LNCAP (cell line): ENCODE measurements around the gene PCDHB13.

Experiments
- TF ChIP-seq, protein P1 (sequence below): fragments of 450-650 bp; IDR thresholded peaks from 2 replicates; pipeline ENCODE4 v1.5.1; 2017; ENCODE audit warnings: mild to moderate bottlenecking

Gene PCDHB13

DNA sequence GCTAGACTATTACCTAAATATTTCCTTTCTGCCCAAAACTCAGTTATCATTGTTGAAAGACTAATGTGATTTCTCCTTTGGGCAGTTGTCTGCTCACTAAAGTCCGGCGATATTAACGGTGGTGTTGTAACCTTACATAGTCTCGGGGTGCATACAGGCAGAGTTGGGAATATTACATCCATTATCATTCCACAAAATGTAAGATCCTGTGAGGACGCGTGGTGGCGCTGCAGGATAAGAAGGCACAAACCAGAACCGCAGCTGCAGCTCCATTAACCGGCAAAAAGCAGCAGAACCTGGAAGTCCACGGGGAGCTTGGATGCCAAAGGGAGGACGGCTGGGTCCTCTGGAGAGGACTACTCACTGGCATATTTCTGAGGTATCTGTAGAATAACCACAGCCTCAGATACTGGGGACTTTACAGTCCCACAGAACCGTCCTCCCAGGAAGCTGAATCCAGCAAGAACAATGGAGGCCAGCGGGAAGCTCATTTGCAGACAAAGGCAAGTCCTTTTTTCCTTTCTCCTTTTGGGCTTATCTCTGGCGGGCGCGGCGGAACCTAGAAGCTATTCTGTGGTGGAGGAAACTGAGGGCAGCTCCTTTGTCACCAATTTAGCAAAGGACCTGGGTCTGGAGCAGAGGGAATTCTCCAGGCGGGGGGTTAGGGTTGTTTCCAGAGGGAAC lies at the start of gene PCDHB13:
PCDHB13 (plus strand) TSS at position 264 of the 684 bp plus-strand sequence; CDS start at position 469, 205 bp downstream.
- TF ChIP-seq, protein P1, sequence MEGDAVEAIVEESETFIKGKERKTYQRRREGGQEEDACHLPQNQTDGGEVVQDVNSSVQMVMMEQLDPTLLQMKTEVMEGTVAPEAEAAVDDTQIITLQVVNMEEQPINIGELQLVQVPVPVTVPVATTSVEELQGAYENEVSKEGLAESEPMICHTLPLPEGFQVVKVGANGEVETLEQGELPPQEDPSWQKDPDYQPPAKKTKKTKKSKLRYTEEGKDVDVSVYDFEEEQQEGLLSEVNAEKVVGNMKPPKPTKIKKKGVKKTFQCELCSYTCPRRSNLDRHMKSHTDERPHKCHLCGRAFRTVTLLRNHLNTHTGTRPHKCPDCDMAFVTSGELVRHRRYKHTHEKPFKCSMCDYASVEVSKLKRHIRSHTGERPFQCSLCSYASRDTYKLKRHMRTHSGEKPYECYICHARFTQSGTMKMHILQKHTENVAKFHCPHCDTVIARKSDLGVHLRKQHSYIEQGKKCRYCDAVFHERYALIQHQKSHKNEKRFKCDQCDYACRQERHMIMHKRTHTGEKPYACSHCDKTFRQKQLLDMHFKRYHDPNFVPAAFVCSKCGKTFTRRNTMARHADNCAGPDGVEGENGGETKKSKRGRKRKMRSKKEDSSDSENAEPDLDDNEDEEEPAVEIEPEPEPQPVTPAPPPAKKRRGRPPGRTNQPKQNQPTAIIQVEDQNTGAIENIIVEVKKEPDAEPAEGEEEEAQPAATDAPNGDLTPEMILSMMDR, result peak; percentile 57

DNA sequence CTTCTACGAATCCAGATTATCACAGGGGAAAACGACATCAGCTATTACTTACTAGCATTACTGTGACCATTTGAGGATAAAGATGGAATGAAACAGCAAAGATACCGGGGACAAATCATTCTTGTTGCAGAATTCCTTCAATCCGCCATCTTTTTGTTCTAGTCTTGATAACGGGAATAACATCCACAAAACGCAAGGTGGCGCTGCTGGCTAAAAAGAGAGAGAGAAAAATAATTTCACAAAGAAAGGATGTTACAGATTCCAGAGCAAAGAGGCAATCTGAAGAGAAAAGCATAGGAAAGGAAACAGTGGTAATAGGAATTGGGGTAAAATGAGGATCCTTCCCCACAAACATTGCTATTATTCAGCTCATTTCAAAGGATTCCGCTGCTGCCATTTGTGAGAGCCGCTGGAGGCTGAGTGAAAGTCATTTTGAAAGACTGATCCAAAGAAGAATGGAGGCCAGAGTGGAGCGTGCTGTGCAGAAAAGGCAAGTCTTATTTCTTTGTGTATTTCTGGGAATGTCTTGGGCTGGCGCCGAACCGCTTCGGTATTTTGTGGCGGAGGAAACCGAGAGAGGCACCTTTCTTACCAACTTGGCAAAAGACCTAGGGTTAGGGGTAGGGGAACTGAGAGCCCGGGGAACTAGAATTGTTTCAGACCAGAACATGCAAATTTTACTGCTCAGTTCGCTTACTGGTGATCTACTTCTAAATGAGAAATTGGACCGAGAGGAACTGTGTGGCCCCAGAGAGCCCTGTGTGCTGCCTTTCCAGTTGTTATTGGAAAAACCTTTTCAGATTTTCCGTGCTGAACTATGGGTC lies 41.1 kb upstream of the PCDHB13 start, which contains the start of gene PCDHB7:
PCDHB7 (plus strand) TSS at position 264 of the 824 bp plus-strand sequence; CDS start at position 456, 192 bp downstream.
- TF ChIP-seq, protein P1, result peak; percentile 76

DNA sequence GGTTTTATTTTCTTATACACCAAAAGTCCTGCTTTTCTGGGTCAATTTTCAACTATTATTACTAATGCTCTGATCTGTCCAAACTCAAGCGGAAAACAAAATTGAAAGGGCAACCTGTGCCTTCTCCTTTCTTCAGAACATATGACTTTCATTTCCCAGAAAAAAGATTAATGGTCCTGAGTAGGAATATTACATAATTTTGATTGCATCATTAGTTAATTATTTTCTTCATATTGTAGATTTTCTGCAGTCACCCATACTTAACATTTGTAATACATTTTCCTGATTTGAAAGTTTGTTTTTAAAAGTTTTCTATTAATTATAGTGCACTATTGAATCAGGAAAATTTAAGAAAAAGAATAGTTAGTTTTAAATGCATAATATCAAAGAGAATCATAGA lies 37.8 kb upstream of the PCDHB13 start:
- TF ChIP-seq, protein P1, result no peak

GRCh38 chr5:141177577-141178191 lies 36.0 kb upstream of the PCDHB13 start, which contains the start of gene PCDHB8:
Gene PCDHB8 (plus strand): TSS chr5:141177790. CDS start chr5:141178035, 245 bp downstream.
- TF ChIP-seq, protein P1, result peak; percentile 42; the same call in 1 of the 2 replicates

GRCh38 chr5:141180313-141180712 lies 33.4 kb upstream of the PCDHB13 start:
- TF ChIP-seq, protein P1, result no peak

- TF ChIP-seq, protein P1, result peak; percentile 52; the same call in 1 of the 2 replicates
Measured at GRCh38 chr5:141182248-141182647, 31.5 kb upstream of the PCDHB13 start, which contains the start of gene PCDHB16. Gene PCDHB16 (plus strand): TSS chr5:141182387. CDS start chr5:141182560, 173 bp downstream.

- TF ChIP-seq, protein P1, result peak; percentile 76
Measured at GRCh38 chr5:141186897-141187512, 26.7 kb upstream of the PCDHB13 start, which contains the start of gene PCDHB9. Gene PCDHB9 (plus strand): TSS chr5:141187161. CDS start chr5:141187319, 158 bp downstream.
